ENCODE data around the gene TMEM132D. TPM values are rescaled to one million over a fixed set of nuclear protein-coding genes. Genes with fewer than 3 reads are reported as not detected.

TMEM132D gene
- total and polyA plus RNA-seq, 2 experiments from 2014 or later: 2.0 to 2.4 TPM

- Histone ChIP-seq H4K20me1 (ENCODE audit: insufficient read depth, poor library complexity, severe bottlenecking) (no peaks in the 10 kb centered on the region), H3K4me2 (no peak overlapping the region), H3K79me2 (no peaks in the 10 kb centered on the region), H3K4me1 (ENCODE audit: insufficient read depth) (no peaks in the 10 kb centered on the region), H3K27me3 (no peaks in the 10 kb centered on the region), H3K27ac (no peak overlapping the region), H3K9me2 (replicated peaks; ENCODE audit: insufficient read depth) (no peaks in the 10 kb centered on the region), H2AFZ (no peak overlapping the region), H3K36me3 (replicated peaks; ENCODE audit: insufficient read depth, low read depth) (no peaks in the 10 kb centered on the region), H3K4me3 (no peak overlapping the region), H3K9me3 (ENCODE audit: low read depth) (no peaks in the 10 kb centered on the region)
- WGBS (ENCODE audit: low lambda C conversion rate, missing lambda C conversion rate): 75% methylated on average over 1 of the region's 1 CpG
- DNase-seq (ENCODE audit: low spot score): no peak
- TF ChIP-seq EZH2 (IDR thresholded peaks at IDR 0.05; ENCODE audit: borderline replicate concordance) (no peak), EZH2phosphoT487 (IDR thresholded peaks at IDR 0.05; ENCODE audit: low read depth, severe bottlenecking, unreplicated experiment) (no peak), CTCF (IDR thresholded peaks at IDR 0.05; ENCODE audit: poor library complexity) (no peak)
Measured at GRCh38 chr12:129847063-129847462, 56.8 kb downstream of the TMEM132D start.

- Histone ChIP-seq H3K36me3 (replicated peaks; ENCODE audit: insufficient read depth, low read depth) (no peaks in the 10 kb centered on the region), H3K79me2 (no peaks in the 10 kb centered on the region), H3K4me2 (no peak overlapping the region), H3K27me3 (no peaks in the 10 kb centered on the region), H4K20me1 (ENCODE audit: insufficient read depth, poor library complexity, severe bottlenecking) (no peaks in the 10 kb centered on the region), H2AFZ (no peak overlapping the region), H3K4me1 (ENCODE audit: insufficient read depth) (no peaks in the 10 kb centered on the region), H3K9me3 (ENCODE audit: low read depth) (no peaks in the 10 kb centered on the region), H3K9me2 (replicated peaks; ENCODE audit: insufficient read depth) (no peaks in the 10 kb centered on the region), H3K4me3 (no peak overlapping the region), H3K27ac (no peak overlapping the region)
- WGBS (ENCODE audit: low lambda C conversion rate, missing lambda C conversion rate): 68% methylated on average over 5 of the region's 5 CpGs
- no peak for DNase-seq (ENCODE audit: low spot score)
- TF ChIP-seq EZH2phosphoT487 (IDR thresholded peaks at IDR 0.05; ENCODE audit: low read depth, severe bottlenecking, unreplicated experiment): no peak
- TF ChIP-seq EZH2 (IDR thresholded peaks at IDR 0.05; ENCODE audit: borderline replicate concordance): no peak
- no peak for TF ChIP-seq CTCF (IDR thresholded peaks at IDR 0.05; ENCODE audit: poor library complexity)
Measured at GRCh38 chr12:129844662-129845220, 59.1 kb downstream of the TMEM132D start.

GRCh38 chr12:129841251-129841650, 62.6 kb downstream of the TMEM132D start:
- no peaks in the 10 kb centered on the region for H3K9me3 ChIP-seq (ENCODE audit: low read depth)
- TF ChIP-seq CTCF (IDR thresholded peaks at IDR 0.05; ENCODE audit: poor library complexity) (no peak), EZH2phosphoT487 (IDR thresholded peaks at IDR 0.05; ENCODE audit: low read depth, severe bottlenecking, unreplicated experiment) (no peak), EZH2 (IDR thresholded peaks at IDR 0.05; ENCODE audit: borderline replicate concordance) (no peak)
- no peaks in the 10 kb centered on the region for H3K79me2 ChIP-seq
- H3K27me3 ChIP-seq: peaks cover 6% of the 10 kb centered on the region
- no peak overlapping the region for H3K4me2 ChIP-seq
- DNase-seq (ENCODE audit: low spot score): no peak
- no peak overlapping the region for H3K27ac ChIP-seq
- H3K4me3 ChIP-seq: no peak overlapping the region
- H4K20me1 ChIP-seq (ENCODE audit: insufficient read depth, poor library complexity, severe bottlenecking): no peaks in the 10 kb centered on the region
- 99% methylated on average over 3 of the region's 3 CpGs for WGBS (ENCODE audit: low lambda C conversion rate, missing lambda C conversion rate)
- no peaks in the 10 kb centered on the region for H3K4me1 ChIP-seq (ENCODE audit: insufficient read depth)
- no peaks in the 10 kb centered on the region for H3K36me3 ChIP-seq (replicated peaks; ENCODE audit: insufficient read depth, low read depth)
- H2AFZ ChIP-seq: no peak overlapping the region
- no peaks in the 10 kb centered on the region for H3K9me2 ChIP-seq (replicated peaks; ENCODE audit: insufficient read depth)
